HCT116 (cell line): Measurements from ENCODE around the gene BAIAP2L1. TPM values are rescaled to one million over a fixed set of nuclear protein-coding genes. Genes with fewer than 3 reads are reported as not detected.

Source experiments
- ATAC-seq: fragments of 200-7000 bp; cut with Tn5 transposase; 2 replicates; pipeline ENCODE4 v1.9.1; 2020; ENCODE audit warnings: mild to moderate bottlenecking, moderate library complexity
- BruUV-seq: library from RNA; stranded (reverse); fragments of 400-500 nt; replicated peaks from 2 replicates; lab custom pipeline; 2021; lab: Mats Ljungman, UMichigan
- CTCF ChIA-PET: fragments of 300-600 bp; sonication (Branson Sonifier 250); formaldehyde crosslinking; loops from one replicate; lab custom pipeline; 2021; ENCODE audit warnings: antibody characterized with exemption; lab: Charles Lee
- POLR2A ChIA-PET: fragments of 300-600, 350-600 bp; sonication (Branson Sonifier 250); formaldehyde crosslinking; loops from one replicate; lab custom pipeline; 2021; ENCODE audit warnings: antibody characterized with exemption; lab: Charles Lee
- RAD21 ChIA-PET, 2 experiments: fragments of 300-600 bp; sonication (Branson Sonifier 250); formaldehyde crosslinking; loops; one replicate each; lab custom pipeline; 2023; ENCODE audit warnings: low total read pairs in 2 of 2; ENCODE audit not compliant: uncharacterized antibody in 2 of 2, unreplicated experiment in 2 of 2, low non-redundant PET in 1 of 2; lab: Charles Lee
- DNase-seq: peaks from one replicate; pipeline ENCODE4 v3.0.0-alpha.2; 2010; ENCODE audit warnings: low read depth, low spot score
- H2AFZ ChIP-seq: fragments of 200-600 bp; shearing (Covaris generic), sonication (generic); 2 replicates; pipeline ENCODE4 v1.6.1; 2017; ENCODE audit warnings: low read depth, mixed run types, mixed read lengths, antibody characterized with exemption, low read length; ENCODE audit not compliant: poor library complexity, severe bottlenecking
- H3K27ac ChIP-seq: 2 replicates; pipeline ENCODE4 v1.5.1; 2012; ENCODE audit warnings: low read depth, low read length
- H3K27me3 ChIP-seq: fragments of 200-600 bp; sonication (generic); 2 replicates; pipeline ENCODE4 v1.6.1; 2016; ENCODE audit warnings: mixed run types, low read length, mixed read lengths; ENCODE audit not compliant: insufficient read depth
- H3K36me3 ChIP-seq, 2 experiments: fragments of 200-500 bp in 1 of 2; fragments of 200-600 bp in 1 of 2; sonication (Bioruptor generic) in 1 of 2; sonication (generic) in 1 of 2; 2 replicates each; pipeline versions ENCODE4 v1.5.1 to v1.6.1; 2014 to 2016; ENCODE audit warnings: low read length in 2 of 2, inconsistent platforms in 1 of 2, mixed read lengths in 1 of 2, mixed run types in 1 of 2; ENCODE audit not compliant: insufficient read depth in 2 of 2, control insufficient read depth in 1 of 2
- H3K4me1 ChIP-seq, 2 experiments: fragments of 200-600 bp in 1 of 2; sonication (generic) in 1 of 2; 2 replicates each; pipeline versions ENCODE4 v1.5.1 to v1.6.1; 2012 to 2017; ENCODE audit warnings: low read length in 2 of 2, inconsistent platforms in 1 of 2, mild to moderate bottlenecking in 1 of 2, mixed read lengths in 1 of 2, mixed run types in 1 of 2, moderate library complexity in 1 of 2; ENCODE audit not compliant: insufficient read depth in 2 of 2, control insufficient read depth in 1 of 2
- H3K4me2 ChIP-seq: fragments of 200-600 bp; sonication (generic); 2 replicates; pipeline ENCODE4 v1.6.1; 2017; ENCODE audit warnings: mixed run types, low read length, mixed read lengths
- H3K4me3 ChIP-seq, 2 experiments: fragments of 200-600 bp in 1 of 2; sonication (generic) in 1 of 2; replicated peaks in 1 of 2; 2 replicates each; pipeline ENCODE4 v1.5.1; 2011 to 2016; ENCODE audit warnings: low read length in 2 of 2, control low read depth in 1 of 2, low read depth in 1 of 2, mild to moderate bottlenecking in 1 of 2, mixed read lengths in 1 of 2, mixed run types in 1 of 2
- H3K79me2 ChIP-seq: fragments of 200-600 bp; sonication (generic); 2 replicates; pipeline ENCODE4 v1.6.1; 2017; ENCODE audit warnings: mild to moderate bottlenecking, mixed run types, low read length, moderate library complexity, mixed read lengths; ENCODE audit not compliant: insufficient read depth
- H3K9ac ChIP-seq: fragments of 200-600 bp; sonication (generic); 2 replicates; pipeline ENCODE4 v1.6.1; 2016; ENCODE audit warnings: low read length, mixed read lengths
- H3K9me2 ChIP-seq: fragments of 200-600 bp; sonication (generic), shearing (Covaris generic); 2 replicates; pipeline ENCODE4 v1.6.1; 2017; ENCODE audit warnings: mixed run types, mild to moderate bottlenecking, moderate library complexity; ENCODE audit not compliant: insufficient read depth
- H3K9me3 ChIP-seq, 2 experiments: fragments of 200-500 bp in 1 of 2; fragments of 200-600 bp in 1 of 2; sonication (Bioruptor generic) in 1 of 2; sonication (generic) in 1 of 2; 2 replicates each; pipeline ENCODE4 v1.6.1; 2014 to 2017; ENCODE audit warnings: low read length in 2 of 2, mixed read lengths in 2 of 2, inconsistent platforms in 1 of 2, low read depth in 1 of 2, mild to moderate bottlenecking in 1 of 2, mixed run types in 1 of 2, moderate library complexity in 1 of 2; ENCODE audit not compliant: control insufficient read depth in 1 of 2, insufficient read depth in 1 of 2
- H4K20me1 ChIP-seq: fragments of 200-600 bp; sonication (generic), shearing (Covaris generic); 2 replicates; pipeline ENCODE4 v1.6.1; 2017; ENCODE audit warnings: mixed run types, mild to moderate bottlenecking, moderate library complexity; ENCODE audit not compliant: insufficient read depth
- CBX3 ChIP-seq: IDR thresholded peaks from 2 replicates; pipeline ENCODE4 v1.6.1; 2012; ENCODE audit warnings: low read depth
- FOSL1 ChIP-seq: IDR thresholded peaks from 2 replicates; pipeline ENCODE4 v1.6.1; 2012; ENCODE audit warnings: low read depth
- POLR2A ChIP-seq: IDR thresholded peaks from 2 replicates; pipeline ENCODE4 v1.7.0; 2011; ENCODE audit warnings: borderline replicate concordance; ENCODE audit not compliant: insufficient read depth, insufficient read length; ENCODE audit errors: extremely low read depth
- POLR2AphosphoS5 ChIP-seq: IDR thresholded peaks from 2 replicates; pipeline ENCODE4 v1.6.1; 2011; ENCODE audit warnings: mild to moderate bottlenecking, low read depth, low read length, moderate library complexity
- SRF ChIP-seq: IDR thresholded peaks from 2 replicates; pipeline ENCODE4 v1.6.1; 2012; ENCODE audit warnings: low read depth
- TCF7L2 ChIP-seq: IDR thresholded peaks from 2 replicates; pipeline ENCODE4 v1.7.0; 2011; ENCODE audit warnings: borderline replicate concordance, inconsistent platforms; ENCODE audit not compliant: insufficient read depth, insufficient read length; ENCODE audit errors: extremely low read depth
- ZFX ChIP-seq: fragments of 450-650 bp; IDR thresholded peaks from 2 replicates; pipeline ENCODE4 v1.6.1; 2017
- ZNF274 ChIP-seq: fragments of 200-500 bp; sonication (Bioruptor generic); IDR thresholded peaks from 2 replicates; pipeline ENCODE4 v1.6.1; 2014; ENCODE audit warnings: mild to moderate bottlenecking, low read depth, low read length, inconsistent platforms
- intact Hi-C: fragments of 100-400 bp; cut with micrococcal nuclease; formaldehyde crosslinking; loops from 2 replicates; pipeline ENCODE4 v1.10.0; 2022
- total RNA-seq: library from RNA; stranded (reverse); gene quantifications from one replicate; pipeline ENCODE4 v1.2.1, GENCODE V29; 2021; ENCODE audit not compliant: unreplicated experiment
- TF ChIP-seq, protein P1 (sequence below): IDR thresholded peaks from 2 replicates; pipeline ENCODE4 v1.6.1; 2012; ENCODE audit warnings: low read depth
- TF ChIP-seq, protein P2 (sequence below), 3 experiments: fragments of 200-600 bp in 1 of 3; sonication (generic) in 1 of 3; IDR thresholded peaks in 2 of 3; conservative IDR thresholded peaks in 1 of 3; 2 replicates each; pipeline ENCODE4 v1.5.1; 2012 to 2017; ENCODE audit warnings: low read depth in 2 of 3, low read length in 2 of 3, antibody characterized with exemption in 1 of 3, borderline replicate concordance in 1 of 3, control low read depth in 1 of 3, mild to moderate bottlenecking in 1 of 3, mixed read lengths in 1 of 3, mixed run types in 1 of 3, moderate library complexity in 1 of 3; ENCODE audit not compliant: insufficient read depth in 1 of 3
- TF ChIP-seq, protein P3 (sequence below): IDR thresholded peaks from 2 replicates; pipeline ENCODE4 v1.6.1; 2012

Gene BAIAP2L1
- total RNA-seq, 1 experiment from 2014 or later: 61.2 TPM

DNA sequence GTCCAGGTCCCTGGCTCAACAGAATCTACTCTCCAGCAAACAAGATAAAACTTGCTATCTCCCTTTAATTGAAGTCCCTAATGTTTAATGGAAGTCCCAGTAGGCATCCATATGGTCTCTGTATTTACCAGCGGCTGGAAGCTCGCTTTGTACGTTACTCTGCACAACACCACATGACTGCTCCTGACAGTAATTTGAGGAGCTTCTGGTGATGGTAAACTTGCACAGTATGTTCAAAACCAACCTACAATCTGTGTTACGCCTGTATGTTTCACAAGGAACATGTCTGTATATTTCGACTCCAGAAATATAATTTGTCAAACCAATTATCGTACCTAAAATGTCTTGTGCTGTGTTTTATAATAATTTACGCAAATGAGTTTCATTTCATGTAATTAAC lies 144.5 kb downstream of the BAIAP2L1 start:
- no peaks in the 10 kb centered on the region for H3K36me3 ChIP-seq
- H3K79me2 ChIP-seq: peaks cover 28% of the 10 kb centered on the region
- H3K4me3 ChIP-seq: no peak overlapping the region
- no TSS peak for BruUV-seq
- CTCF ChIA-PET: no interaction called here
- H3K9ac ChIP-seq: no peak overlapping the region
- no peak overlapping the region for H3K4me2 ChIP-seq
- no peak for DNase-seq
- POLR2A ChIA-PET: no interaction called here
- peaks cover 5 to 12% of the 10 kb centered on the region in 2 experiments; a peak in 3 of 4 replicates for H3K4me1 ChIP-seq
- H4K20me1 ChIP-seq: no peaks in the 10 kb centered on the region
- intact Hi-C loops: no loop called here
- TF ChIP-seq FOSL1 (no peak), POLR2AphosphoS5 (no peak), POLR2A (no peak), TCF7L2 (no peak), ZNF274 (no peak), ZFX (no peak), CBX3 (no peak), SRF (no peak)
- TF ChIP-seq, protein P1, sequence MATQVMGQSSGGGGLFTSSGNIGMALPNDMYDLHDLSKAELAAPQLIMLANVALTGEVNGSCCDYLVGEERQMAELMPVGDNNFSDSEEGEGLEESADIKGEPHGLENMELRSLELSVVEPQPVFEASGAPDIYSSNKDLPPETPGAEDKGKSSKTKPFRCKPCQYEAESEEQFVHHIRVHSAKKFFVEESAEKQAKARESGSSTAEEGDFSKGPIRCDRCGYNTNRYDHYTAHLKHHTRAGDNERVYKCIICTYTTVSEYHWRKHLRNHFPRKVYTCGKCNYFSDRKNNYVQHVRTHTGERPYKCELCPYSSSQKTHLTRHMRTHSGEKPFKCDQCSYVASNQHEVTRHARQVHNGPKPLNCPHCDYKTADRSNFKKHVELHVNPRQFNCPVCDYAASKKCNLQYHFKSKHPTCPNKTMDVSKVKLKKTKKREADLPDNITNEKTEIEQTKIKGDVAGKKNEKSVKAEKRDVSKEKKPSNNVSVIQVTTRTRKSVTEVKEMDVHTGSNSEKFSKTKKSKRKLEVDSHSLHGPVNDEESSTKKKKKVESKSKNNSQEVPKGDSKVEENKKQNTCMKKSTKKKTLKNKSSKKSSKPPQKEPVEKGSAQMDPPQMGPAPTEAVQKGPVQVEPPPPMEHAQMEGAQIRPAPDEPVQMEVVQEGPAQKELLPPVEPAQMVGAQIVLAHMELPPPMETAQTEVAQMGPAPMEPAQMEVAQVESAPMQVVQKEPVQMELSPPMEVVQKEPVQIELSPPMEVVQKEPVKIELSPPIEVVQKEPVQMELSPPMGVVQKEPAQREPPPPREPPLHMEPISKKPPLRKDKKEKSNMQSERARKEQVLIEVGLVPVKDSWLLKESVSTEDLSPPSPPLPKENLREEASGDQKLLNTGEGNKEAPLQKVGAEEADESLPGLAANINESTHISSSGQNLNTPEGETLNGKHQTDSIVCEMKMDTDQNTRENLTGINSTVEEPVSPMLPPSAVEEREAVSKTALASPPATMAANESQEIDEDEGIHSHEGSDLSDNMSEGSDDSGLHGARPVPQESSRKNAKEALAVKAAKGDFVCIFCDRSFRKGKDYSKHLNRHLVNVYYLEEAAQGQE: no peak
- TF ChIP-seq, protein P2, sequence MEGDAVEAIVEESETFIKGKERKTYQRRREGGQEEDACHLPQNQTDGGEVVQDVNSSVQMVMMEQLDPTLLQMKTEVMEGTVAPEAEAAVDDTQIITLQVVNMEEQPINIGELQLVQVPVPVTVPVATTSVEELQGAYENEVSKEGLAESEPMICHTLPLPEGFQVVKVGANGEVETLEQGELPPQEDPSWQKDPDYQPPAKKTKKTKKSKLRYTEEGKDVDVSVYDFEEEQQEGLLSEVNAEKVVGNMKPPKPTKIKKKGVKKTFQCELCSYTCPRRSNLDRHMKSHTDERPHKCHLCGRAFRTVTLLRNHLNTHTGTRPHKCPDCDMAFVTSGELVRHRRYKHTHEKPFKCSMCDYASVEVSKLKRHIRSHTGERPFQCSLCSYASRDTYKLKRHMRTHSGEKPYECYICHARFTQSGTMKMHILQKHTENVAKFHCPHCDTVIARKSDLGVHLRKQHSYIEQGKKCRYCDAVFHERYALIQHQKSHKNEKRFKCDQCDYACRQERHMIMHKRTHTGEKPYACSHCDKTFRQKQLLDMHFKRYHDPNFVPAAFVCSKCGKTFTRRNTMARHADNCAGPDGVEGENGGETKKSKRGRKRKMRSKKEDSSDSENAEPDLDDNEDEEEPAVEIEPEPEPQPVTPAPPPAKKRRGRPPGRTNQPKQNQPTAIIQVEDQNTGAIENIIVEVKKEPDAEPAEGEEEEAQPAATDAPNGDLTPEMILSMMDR (IDR thresholded peaks at IDR 0.05 in 2 of 3, conservative IDR thresholded peaks at IDR 0.05 in 1 of 3; ENCODE audit: borderline replicate concordance in 1 of 3, insufficient read depth in 1 of 3, low read depth in 2 of 3, low read length in 2 of 3): no peak
- TF ChIP-seq, protein P3, sequence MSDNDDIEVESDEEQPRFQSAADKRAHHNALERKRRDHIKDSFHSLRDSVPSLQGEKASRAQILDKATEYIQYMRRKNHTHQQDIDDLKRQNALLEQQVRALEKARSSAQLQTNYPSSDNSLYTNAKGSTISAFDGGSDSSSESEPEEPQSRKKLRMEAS: no peak
- RAD21 ChIA-PET: no interaction called here
- H2AFZ ChIP-seq: no peak overlapping the region
- H3K27ac ChIP-seq: no peak overlapping the region
- H3K9me2 ChIP-seq: no peaks in the 10 kb centered on the region
- H3K27me3 ChIP-seq: no peaks in the 10 kb centered on the region
- ATAC-seq: no peak
- H3K9me3 ChIP-seq: no peaks in the 10 kb centered on the region
